GM12878 (cell line): ENCODE measurements around the gene LSM3. TPM values are rescaled to one million over a fixed set of nuclear protein-coding genes. Genes with fewer than 3 reads are reported as not detected.
A peak's percentile ranks its signal among the peaks of the same experiment; 100 is the strongest.

ENCODE experiments used
- ATAC-seq: fragments of 200-7000 bp; cut with Tn5 transposase; 3 replicates; pipeline ENCODE4 v1.9.1; 2020; ENCODE audit warnings: mild to moderate bottlenecking, moderate library complexity
- BruUV-seq: library from RNA; stranded (reverse); fragments of 400-500 nt; replicated peaks from 2 replicates; lab custom pipeline; 2021; lab: Mats Ljungman, UMichigan
- CTCF ChIA-PET: fragments of 300-600 bp; sonication (Branson Sonifier 250); formaldehyde crosslinking; extraction: SDS; loops from one replicate; lab custom pipeline; 2021; ENCODE audit warnings: inconsistent platforms; lab: Yijun Ruan, JAX
- POLR2A ChIA-PET: fragments of 350-600 bp; formaldehyde crosslinking; extraction: SDS; loops from one replicate; lab custom pipeline; 2021; ENCODE audit warnings: inconsistent platforms; lab: Charles Lee
- RAD21 ChIA-PET: fragments of 300-600 bp; sonication (Branson Sonifier 250); formaldehyde crosslinking; loops from one replicate; lab custom pipeline; 2023; ENCODE audit warnings: antibody characterized with exemption; ENCODE audit not compliant: unreplicated experiment; lab: Charles Lee
- SMC1A ChIA-PET: fragments of 300-600 bp; sonication (Branson Sonifier 250); formaldehyde crosslinking; loops from one replicate; lab custom pipeline; 2023; ENCODE audit not compliant: unreplicated experiment, uncharacterized antibody; lab: Charles Lee
- DNase-seq: peaks from one replicate; pipeline ENCODE4 v3.0.0-alpha.2; 2011; ENCODE audit warnings: low read depth, low spot score
- FAIRE-seq: peaks from 3 replicates; lab custom pipeline; 2011; peaks lifted over from hg19 to GRCh38; lab: Jason Lieb, UNC
- H2AFZ ChIP-seq: 2 replicates; pipeline ENCODE4 v1.6.0; 2011; ENCODE audit warnings: low read depth, low read length, control low read depth; ENCODE audit not compliant: control insufficient read depth
- H3K27ac ChIP-seq: 2 replicates; pipeline ENCODE4 v1.5.1; 2011; ENCODE audit warnings: control low read depth; ENCODE audit not compliant: control insufficient read depth, insufficient read depth
- H3K27me3 ChIP-seq, 2 experiments: replicated peaks in 1 of 2; 2 replicates each; pipeline versions ENCODE4 v1.6.0 to v1.6.1; 2011; ENCODE audit warnings: low read length in 1 of 2; ENCODE audit not compliant: control insufficient read depth in 2 of 2, insufficient read depth in 2 of 2
- H3K36me3 ChIP-seq, 2 experiments: 2 replicates each; pipeline ENCODE4 v1.5.1; 2011; ENCODE audit warnings: low read length in 1 of 2; ENCODE audit not compliant: control insufficient read depth in 2 of 2, insufficient read depth in 2 of 2
- H3K4me1 ChIP-seq: 2 replicates; pipeline ENCODE4 v1.6.1; 2011; ENCODE audit warnings: mild to moderate bottlenecking, low read length, moderate library complexity, mixed read lengths; ENCODE audit not compliant: control insufficient read depth, insufficient read depth
- H3K4me2 ChIP-seq: 2 replicates; pipeline ENCODE4 v1.6.0; 2011; ENCODE audit warnings: control low read depth; ENCODE audit not compliant: control insufficient read depth, insufficient read depth
- H3K4me3 ChIP-seq: fragments of 200-600 bp; sonication (generic); 2 replicates; pipeline ENCODE4 v1.5.1; 2016
- H3K79me2 ChIP-seq: 2 replicates; pipeline ENCODE4 v1.6.0; 2011; ENCODE audit warnings: low read length; ENCODE audit not compliant: control insufficient read depth, insufficient read depth
- H3K9ac ChIP-seq: 2 replicates; pipeline ENCODE4 v1.8.0; 2011; ENCODE audit warnings: low read length, control low read depth, mixed read lengths; ENCODE audit not compliant: control insufficient read depth, insufficient read depth
- H3K9me3 ChIP-seq: replicated peaks from 3 replicates; pipeline ENCODE4 v1.5.1; 2011; ENCODE audit warnings: mild to moderate bottlenecking, low read length; ENCODE audit not compliant: control insufficient read depth, insufficient read depth
- H4K20me1 ChIP-seq: 2 replicates; pipeline ENCODE4 v1.6.0; 2011; ENCODE audit not compliant: control insufficient read depth, insufficient read depth
- POLR2A ChIP-seq: IDR thresholded peaks from 2 replicates; pipeline ENCODE4 v1.6.1; 2011; ENCODE audit warnings: low read depth, mild to moderate bottlenecking, low read length
- WRNIP1 ChIP-seq: IDR thresholded peaks from 2 replicates; pipeline ENCODE4 v1.6.1; 2011; ENCODE audit warnings: low read depth, low read length, improper control_type of control experiment, borderline replicate concordance
- WGBS: methylation state at CpG from one replicate; pipeline ENCODE4 v1.1.6; 2016; ENCODE audit warnings: low lambda C conversion rate; ENCODE audit not compliant: insufficient replicate concordance, insufficient coverage; ENCODE audit errors: missing lambda C conversion rate; 5-methylcytosine and 5-hydroxymethylcytosine counted together
- in situ Hi-C: fragments of 300-500 bp; cut with MboI; formaldehyde crosslinking; loops from 9 replicates; pipeline ENCODE4 v1.14.3; 2018; ENCODE audit warnings: mixed read lengths
- intact Hi-C: fragments of 100-400 bp; cut with micrococcal nuclease; formaldehyde crosslinking; loops from one replicate; pipeline ENCODE4 v1.14.2; 2022; ENCODE audit not compliant: unreplicated experiment
- polyA plus RNA-seq, 11 experiments: library from polyadenylated mRNA; depleted of rRNA in 4 of 11; unstranded in 6 of 11; stranded (reverse) in 5 of 11; fragments of >200 nt; fragmentation: Nextera tagmentation in 4 of 11; fragmentation: Illumina TruSeq in 1 of 11; extraction: Ambion mirVana in 4 of 11; extraction: Trizol in 1 of 11; gene quantifications; 1 replicate in 1 of 11; 2 replicates in 10 of 11; pipeline versions ENCODE4 v1.2.1 to v1.2.3, GENCODE V29; 2011 to 2016; ENCODE audit warnings: inconsistent platforms in 2 of 11, missing spikeins in 2 of 11, low read depth in 1 of 11
- total RNA-seq, 4 experiments: library from RNA; depleted of rRNA in 3 of 4; stranded (reverse); fragments of >200 nt in 3 of 4; fragmentation: Illumina TruSeq in 1 of 4; extraction: Trizol in 1 of 4; gene quantifications; 2 replicates each; pipeline versions ENCODE4 v1.2.1 to v1.2.3, GENCODE V29; 2013 to 2021
- TF ChIP-seq, protein P1 (sequence below): fragments of 450-650 bp; IDR thresholded peaks from 2 replicates; pipeline ENCODE4 v1.6.1; 2017; ENCODE audit warnings: mild to moderate bottlenecking, low read depth, inconsistent platforms; ENCODE audit not compliant: poor library complexity, severe bottlenecking

Gene LSM3
- total and polyA plus RNA-seq, 10 of the 15 experiments (the other 5 are each of a cell fraction or from before 2014, with no cell fraction given) = 15.5 to 111 (median 29.1) TPM

DNA sequence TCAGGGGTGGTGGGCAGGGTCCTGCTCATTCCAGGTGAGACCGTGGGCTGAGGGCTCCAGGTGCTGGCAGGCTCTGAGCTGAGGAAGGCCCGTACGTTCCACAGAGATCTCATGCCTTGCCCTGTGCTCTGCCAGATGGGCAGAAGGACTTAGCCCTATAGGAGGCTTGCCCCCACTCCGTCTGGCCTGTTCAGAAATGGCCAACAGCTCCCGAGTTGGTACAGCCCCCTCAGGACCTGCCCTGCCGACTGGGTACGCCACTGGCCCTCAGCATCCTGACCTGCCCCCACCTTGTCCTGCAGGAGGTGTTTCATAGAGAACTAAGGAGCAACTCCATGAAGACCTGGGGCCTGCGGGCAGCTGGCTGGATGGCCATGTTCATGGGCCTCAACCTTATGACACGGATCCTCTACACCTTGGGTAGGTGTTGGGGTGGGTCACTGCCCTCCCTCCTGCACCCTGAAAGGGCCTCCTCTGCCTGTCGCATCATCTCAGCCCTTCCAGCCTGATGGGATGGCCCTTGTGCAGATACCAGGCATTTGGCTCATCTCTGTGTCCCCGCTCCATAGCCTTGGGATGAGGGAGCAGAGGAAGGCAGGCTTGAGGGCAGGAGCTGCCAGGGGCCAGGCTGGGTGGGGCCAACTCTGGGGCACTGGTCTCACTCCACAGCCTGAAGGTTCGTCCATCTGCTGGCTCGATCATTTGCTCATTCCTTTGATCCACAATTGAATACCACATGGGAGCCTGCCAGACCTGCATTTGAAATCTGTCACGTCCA lies 39.5 kb upstream of the LSM3 start:
- DNase-seq = no peak
- H3K27me3 ChIP-seq = no peaks in the 10 kb centered on the region
- FAIRE-seq = no peak
- H3K36me3 ChIP-seq = peaks cover 4 to 18% of the 10 kb centered on the region in 2 experiments; a peak in 3 of 4 replicates
- no TSS peak for BruUV-seq
- ATAC-seq = no peak
- ChIA-PET SMC1A (no interaction called here), RAD21 (no interaction called here), POLR2A (interaction anchor here (1.1 kb wide), 1 partner anchor 14 kb away, joined by 4 read pairs; the partner anchor contains the start of genes CHCHD4 and TMEM43), CTCF (no interaction called here)
- WGBS = 83% methylated on average over 14 of the region's 14 CpGs
- in situ Hi-C loops = no loop called here
- H3K4me1 ChIP-seq = peaks cover 4% of the 10 kb centered on the region
- H3K9ac ChIP-seq = no peak overlapping the region
- no peak overlapping the region for H2AFZ ChIP-seq
- intact Hi-C loops = no loop called here
- H3K4me3 ChIP-seq = no peak overlapping the region
- H3K9me3 ChIP-seq = no peaks in the 10 kb centered on the region
- no peak overlapping the region for H3K27ac ChIP-seq
- no peaks in the 10 kb centered on the region for H3K79me2 ChIP-seq
- TF ChIP-seq POLR2A = peak; percentile 12; the same call in 1 of the 2 replicates
- TF ChIP-seq WRNIP1 = no peak
- H4K20me1 ChIP-seq = no peaks in the 10 kb centered on the region
- no peak overlapping the region for H3K4me2 ChIP-seq

DNA sequence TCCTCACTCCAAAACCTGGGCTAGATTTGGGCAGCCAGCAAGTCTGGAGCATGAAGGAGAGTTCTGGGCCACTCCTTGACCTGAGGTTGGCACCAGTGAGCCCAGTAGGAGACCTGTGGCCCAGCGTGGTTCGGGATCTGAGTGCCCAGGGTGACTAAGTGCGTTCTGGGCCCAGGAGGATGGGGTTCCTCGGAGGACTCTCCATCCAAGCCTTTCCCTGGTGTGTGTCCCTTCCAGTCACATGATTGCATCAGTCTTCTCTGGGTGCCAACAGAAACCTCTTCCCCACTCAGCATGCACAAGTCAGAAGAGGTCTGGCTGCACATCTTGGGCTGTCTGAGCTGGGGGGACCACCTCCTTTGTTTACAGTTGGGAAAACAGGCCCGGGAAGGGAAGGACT lies 38.8 kb upstream of the LSM3 start:
- no peak overlapping the region for H3K27ac ChIP-seq
- CTCF ChIA-PET = no interaction called here
- in situ Hi-C loops = no loop called here

More for the DNA sequence above, 38.8 kb upstream of the LSM3 start:
- peaks cover 4 to 12% of the 10 kb centered on the region in 2 experiments; a peak in 3 of 4 replicates for H3K36me3 ChIP-seq
- intact Hi-C loops = no loop called here
- H3K9me3 ChIP-seq = no peaks in the 10 kb centered on the region
- TF ChIP-seq POLR2A = peak; percentile 18; the same call in 1 of the 2 replicates
- TF ChIP-seq, protein P1, sequence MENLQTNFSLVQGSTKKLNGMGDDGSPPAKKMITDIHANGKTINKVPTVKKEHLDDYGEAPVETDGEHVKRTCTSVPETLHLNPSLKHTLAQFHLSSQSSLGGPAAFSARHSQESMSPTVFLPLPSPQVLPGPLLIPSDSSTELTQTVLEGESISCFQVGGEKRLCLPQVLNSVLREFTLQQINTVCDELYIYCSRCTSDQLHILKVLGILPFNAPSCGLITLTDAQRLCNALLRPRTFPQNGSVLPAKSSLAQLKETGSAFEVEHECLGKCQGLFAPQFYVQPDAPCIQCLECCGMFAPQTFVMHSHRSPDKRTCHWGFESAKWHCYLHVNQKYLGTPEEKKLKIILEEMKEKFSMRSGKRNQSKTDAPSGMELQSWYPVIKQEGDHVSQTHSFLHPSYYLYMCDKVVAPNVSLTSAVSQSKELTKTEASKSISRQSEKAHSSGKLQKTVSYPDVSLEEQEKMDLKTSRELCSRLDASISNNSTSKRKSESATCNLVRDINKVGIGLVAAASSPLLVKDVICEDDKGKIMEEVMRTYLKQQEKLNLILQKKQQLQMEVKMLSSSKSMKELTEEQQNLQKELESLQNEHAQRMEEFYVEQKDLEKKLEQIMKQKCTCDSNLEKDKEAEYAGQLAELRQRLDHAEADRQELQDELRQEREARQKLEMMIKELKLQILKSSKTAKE = no peak
- no peaks in the 10 kb centered on the region for H3K27me3 ChIP-seq
- no peaks in the 10 kb centered on the region for H3K79me2 ChIP-seq
- H2AFZ ChIP-seq = no peak overlapping the region
- DNase-seq = no peak
- ATAC-seq = no peak
- H3K4me2 ChIP-seq = no peak overlapping the region
- ChIA-PET POLR2A (interaction anchor here (1.1 kb wide), 1 partner anchor 15 kb away, joined by 4 read pairs; the partner anchor contains the start of genes CHCHD4 and TMEM43), RAD21 (no interaction called here), SMC1A (no interaction called here)
- no peak for FAIRE-seq
- H3K4me1 ChIP-seq = peaks cover 11% of the 10 kb centered on the region
- H4K20me1 ChIP-seq = no peaks in the 10 kb centered on the region
- H3K9ac ChIP-seq = no peak overlapping the region
- H3K4me3 ChIP-seq = no peak overlapping the region
- WGBS = 89% methylated on average over 5 of the region's 5 CpGs
- BruUV-seq = no TSS peak
